HTR-8/SVneo (cell line): ENCODE data around the gene NPB.

Source experiments
- DNase-seq: peaks from one replicate; pipeline ENCODE4 v3.0.0; 2011; ENCODE audit warnings: low spot score, mixed read lengths; ENCODE audit not compliant: insufficient read length
- FAIRE-seq: peaks from 2 replicates; lab custom pipeline; 2011; peaks lifted over from hg19 to GRCh38; lab: Jason Lieb, UNC

The NPB gene

GRCh38 chr17:81934098-81934757 is 32.2 kb downstream of the NPB start:
- FAIRE-seq (no peak), DNase-seq (no peak)

GRCh38 chr17:81934850-81935708 is 33.0 kb downstream of the NPB start:
- DNase-seq (no peak), FAIRE-seq (no peak)

GRCh38 chr17:81935709-81936084 is 33.7 kb downstream of the NPB start:
- FAIRE-seq (no peak), DNase-seq (no peak)

GRCh38 chr17:81939218-81939617 is 37.2 kb downstream of the NPB start:
- FAIRE-seq (no peak), DNase-seq (no peak)

GRCh38 chr17:81939881-81940385 is 37.9 kb downstream of the NPB start:
- FAIRE-seq (no peak), DNase-seq (no peak)

GRCh38 chr17:81940538-81941483 is 38.8 kb downstream of the NPB start:
- DNase-seq (no peak), FAIRE-seq (no peak)

- FAIRE-seq = no peak
Observed at GRCh38 chr17:81941484-81942166, 39.6 kb downstream of the NPB start.

GRCh38 chr17:81942167-81942553 is 40.1 kb downstream of the NPB start:
- FAIRE-seq = no peak
- DNase-seq = no peak

More at GRCh38 chr17:81941484-81942166, 39.6 kb downstream of the NPB start:
- no peak for DNase-seq

- DNase-seq = no peak
- FAIRE-seq = no peak
Observed at GRCh38 chr17:81944858-81945257, 42.8 kb downstream of the NPB start.

GRCh38 chr17:81947189-81947588 is 45.2 kb downstream of the NPB start, which contains the start of gene MYADML2:
Gene MYADML2, minus strand, starts transcription at chr17:81947233. Its CDS starts 5,492 bp downstream, at chr17:81941741.
- DNase-seq (no peak), FAIRE-seq (no peak)

- FAIRE-seq = no peak
- DNase-seq = no peak
Observed at GRCh38 chr17:81948635-81949378, 46.8 kb downstream of the NPB start.

- DNase-seq = no peak
- no peak for FAIRE-seq
Observed at GRCh38 chr17:81950501-81950900, 48.5 kb downstream of the NPB start.

GRCh38 chr17:81951785-81952684 is 50.0 kb downstream of the NPB start:
- DNase-seq = no peak
- no peak for FAIRE-seq
